Raji (cell line): ENCODE measurements around the gene WDR88.

Experiments used
- POLR2A ChIP-seq: IDR thresholded peaks from 2 replicates; pipeline ENCODE4 v1.6.1; 2011; ENCODE audit warnings: low read depth, low read length, control low read depth; ENCODE audit not compliant: insufficient read depth

Gene WDR88

GRCh38 chr19:33177417-33177979 is 45.6 kb downstream of the WDR88 start:
- TF ChIP-seq POLR2A: no peak

GRCh38 chr19:33186431-33187182 is 54.7 kb downstream of the WDR88 start:
- no peak for TF ChIP-seq POLR2A

- no peak for TF ChIP-seq POLR2A
Observed at GRCh38 chr19:33187183-33187540, 55.2 kb downstream of the WDR88 start.

GRCh38 chr19:33189453-33189852 is 57.5 kb downstream of the WDR88 start:
- TF ChIP-seq POLR2A: no peak

GRCh38 chr19:33191501-33191900 is 59.6 kb downstream of the WDR88 start:
- no peak for TF ChIP-seq POLR2A

GRCh38 chr19:33192010-33192409 is 60.1 kb downstream of the WDR88 start:
- no peak for TF ChIP-seq POLR2A

GRCh38 chr19:33193269-33193864 is 61.5 kb downstream of the WDR88 start:
- TF ChIP-seq POLR2A: no peak

GRCh38 chr19:33193865-33194362 is 62.0 kb downstream of the WDR88 start, which contains the start of gene LRP3:
TSS of gene LRP3 (plus strand) at chr19:33194330. CDS start at chr19:33194786, 456 bp downstream.
- TF ChIP-seq POLR2A: no peak

GRCh38 chr19:33194532-33194885 is 62.6 kb downstream of the WDR88 start:
- no peak for TF ChIP-seq POLR2A

GRCh38 chr19:33194886-33195644 is 63.2 kb downstream of the WDR88 start:
- TF ChIP-seq POLR2A: no peak

- TF ChIP-seq POLR2A: no peak
Observed at GRCh38 chr19:33195645-33196347, 63.9 kb downstream of the WDR88 start.

- TF ChIP-seq POLR2A: no peak
Observed at GRCh38 chr19:33196446-33197193, 64.7 kb downstream of the WDR88 start.

- TF ChIP-seq POLR2A: no peak
Observed at GRCh38 chr19:33197591-33198000, 65.7 kb downstream of the WDR88 start.

GRCh38 chr19:33198169-33198568 is 66.3 kb downstream of the WDR88 start:
- TF ChIP-seq POLR2A: no peak
